ENCODE results near the gene OXCT2. TPM values are rescaled to one million over a fixed set of nuclear protein-coding genes. Genes with fewer than 3 reads are reported as not detected.

OXCT2 gene
- polyA plus RNA-seq, 1 donor (not counting 4 experiments of a cell fraction or from before 2014, with no cell fraction given), result not detected

DNA sequence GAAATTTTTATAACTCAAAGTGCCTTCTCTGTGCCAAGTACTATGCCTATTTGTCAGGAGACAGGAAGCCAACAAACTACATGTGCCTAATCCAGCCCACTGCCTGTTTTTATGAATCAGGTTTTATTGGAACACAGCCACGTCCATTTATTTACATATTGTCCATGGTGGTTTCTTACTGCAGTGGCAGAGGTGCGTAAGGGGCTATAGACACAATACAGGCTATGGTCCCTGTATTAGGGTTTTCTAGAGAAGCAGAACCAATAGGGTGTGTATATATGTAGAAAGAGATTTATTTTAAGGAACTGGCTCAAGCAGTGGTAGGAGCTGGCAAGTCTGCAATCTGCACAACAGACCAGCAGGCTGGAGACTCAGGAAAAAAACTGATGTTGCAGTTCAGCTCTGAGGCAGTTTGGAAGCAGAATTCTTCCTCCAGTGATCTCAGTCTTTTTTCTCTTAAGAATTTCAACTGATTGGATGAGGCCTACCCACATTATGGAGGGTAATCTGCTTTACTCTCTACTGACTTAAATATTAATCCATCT, 17.1 kb downstream of the OXCT2 start:
- DNase-seq (ENCODE audit: low read depth, low spot score) (no peak), FAIRE-seq (no peak)
- Histone ChIP-seq H3K9me3 (ENCODE audit: control insufficient read depth, low read depth, low read length) (no peaks in the 10 kb centered on the region), H3K9me1 (ENCODE audit: control insufficient read depth, extremely low read depth, insufficient read depth, low read length) (no peaks in the 10 kb centered on the region), H3K4me1 (ENCODE audit: control insufficient read depth, extremely low read depth, insufficient read depth, low read length) (no peaks in the 10 kb centered on the region), H3K4me3 (ENCODE audit: control insufficient read depth in 2 of 3, extremely low read depth in 1 of 3, insufficient read depth in 2 of 3, low read depth in 1 of 3, low read length in 3 of 3) (no peak overlapping the region), H3K9ac (ENCODE audit: control insufficient read depth, extremely low read depth, insufficient read depth, low read length) (no peak overlapping the region), H2AFZ (ENCODE audit: control insufficient read depth, low read length) (no peak overlapping the region), H3K27me3 (ENCODE audit: control insufficient read depth, extremely low read depth, insufficient read depth, low read length) (no peaks in the 10 kb centered on the region), H4K20me1 (ENCODE audit: control insufficient read depth, extremely low read depth, insufficient read depth, low read length) (no peaks in the 10 kb centered on the region), H3K36me3 (ENCODE audit: control insufficient read depth in 2 of 2, extremely low read depth in 1 of 2, insufficient read depth in 2 of 2, low read length in 2 of 2) (peaks cover 25 to 36% of the 10 kb centered on the region in 2 experiments), H3K79me2 (ENCODE audit: control insufficient read depth, insufficient read depth, low read length) (no peaks in the 10 kb centered on the region), H3K27ac (ENCODE audit: control insufficient read depth, insufficient read depth, low read length) (no peak overlapping the region), H3K4me2 (ENCODE audit: control insufficient read depth, extremely low read depth, insufficient read depth, low read depth, low read length) (no peak overlapping the region)
- dilution Hi-C loops (cut with MboI; ENCODE audit: extremely low pct_ligation_motif_present, low sequenced_read_pairs), result no loop called here
- no peak for TF ChIP-seq EZH2 (IDR thresholded peaks at IDR 0.05; ENCODE audit: low read length)
- TF ChIP-seq, protein P1, sequence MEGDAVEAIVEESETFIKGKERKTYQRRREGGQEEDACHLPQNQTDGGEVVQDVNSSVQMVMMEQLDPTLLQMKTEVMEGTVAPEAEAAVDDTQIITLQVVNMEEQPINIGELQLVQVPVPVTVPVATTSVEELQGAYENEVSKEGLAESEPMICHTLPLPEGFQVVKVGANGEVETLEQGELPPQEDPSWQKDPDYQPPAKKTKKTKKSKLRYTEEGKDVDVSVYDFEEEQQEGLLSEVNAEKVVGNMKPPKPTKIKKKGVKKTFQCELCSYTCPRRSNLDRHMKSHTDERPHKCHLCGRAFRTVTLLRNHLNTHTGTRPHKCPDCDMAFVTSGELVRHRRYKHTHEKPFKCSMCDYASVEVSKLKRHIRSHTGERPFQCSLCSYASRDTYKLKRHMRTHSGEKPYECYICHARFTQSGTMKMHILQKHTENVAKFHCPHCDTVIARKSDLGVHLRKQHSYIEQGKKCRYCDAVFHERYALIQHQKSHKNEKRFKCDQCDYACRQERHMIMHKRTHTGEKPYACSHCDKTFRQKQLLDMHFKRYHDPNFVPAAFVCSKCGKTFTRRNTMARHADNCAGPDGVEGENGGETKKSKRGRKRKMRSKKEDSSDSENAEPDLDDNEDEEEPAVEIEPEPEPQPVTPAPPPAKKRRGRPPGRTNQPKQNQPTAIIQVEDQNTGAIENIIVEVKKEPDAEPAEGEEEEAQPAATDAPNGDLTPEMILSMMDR (optimal IDR thresholded peaks at IDR 0.05 in 1 of 3, IDR thresholded peaks at IDR 0.05 in 1 of 3, conservative IDR thresholded peaks at IDR 0.05 in 1 of 3; ENCODE audit: extremely low read depth in 1 of 3, insufficient read depth in 2 of 3, low read length in 3 of 3), result no peak

DNA sequence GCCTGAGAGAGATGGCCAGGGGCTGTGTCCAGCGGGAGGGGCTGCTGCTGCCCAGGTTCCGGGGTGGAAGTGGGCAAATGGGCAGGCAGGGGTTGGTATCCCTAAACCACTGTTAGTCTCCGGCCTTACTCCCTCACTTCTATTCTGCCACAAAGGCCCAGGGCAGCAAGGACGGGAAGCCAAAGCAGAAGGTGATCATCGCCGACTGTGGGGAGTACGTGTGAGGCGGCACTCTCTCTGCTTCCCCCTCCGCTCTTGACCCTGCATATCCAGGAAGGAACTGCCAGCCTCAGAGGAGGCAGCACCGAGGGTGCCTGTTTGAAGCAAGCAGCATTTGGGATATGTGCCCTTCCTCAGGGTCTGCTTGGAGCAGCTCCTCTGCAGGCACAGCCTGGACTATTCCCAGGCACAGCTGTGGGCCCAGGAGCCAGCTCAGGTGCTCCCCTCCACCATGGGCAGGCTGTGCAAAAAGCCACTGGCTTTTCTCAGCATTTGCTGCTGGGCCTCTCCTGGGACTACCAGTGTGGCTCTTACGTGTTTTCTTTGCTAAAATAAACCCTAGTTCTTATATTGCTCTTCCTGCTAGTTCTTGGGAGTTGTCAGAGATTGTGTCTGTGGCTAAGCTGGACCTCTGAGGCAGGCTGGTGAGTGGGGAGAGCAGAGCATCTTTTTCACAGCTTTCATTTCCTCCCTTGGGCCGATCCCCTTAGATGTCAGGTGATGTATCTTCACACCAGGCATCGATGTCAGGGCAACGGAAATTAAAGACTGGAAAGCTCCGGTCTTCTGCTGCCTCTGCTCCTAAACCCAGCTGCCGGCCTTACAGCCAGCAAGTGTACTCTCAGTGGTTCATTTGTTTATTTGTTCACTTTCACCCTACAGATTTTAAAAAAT, 17.8 kb downstream of the OXCT2 start:
- dilution Hi-C loops (cut with MboI; ENCODE audit: extremely low pct_ligation_motif_present, low sequenced_read_pairs), result no loop called here
- Histone ChIP-seq H3K4me3 (ENCODE audit: control insufficient read depth in 2 of 3, extremely low read depth in 1 of 3, insufficient read depth in 2 of 3, low read depth in 1 of 3, low read length in 3 of 3) (no peak overlapping the region), H3K4me2 (ENCODE audit: control insufficient read depth, extremely low read depth, insufficient read depth, low read depth, low read length) (no peak overlapping the region), H3K4me1 (ENCODE audit: control insufficient read depth, extremely low read depth, insufficient read depth, low read length) (no peaks in the 10 kb centered on the region), H3K79me2 (ENCODE audit: control insufficient read depth, insufficient read depth, low read length) (no peaks in the 10 kb centered on the region), H2AFZ (ENCODE audit: control insufficient read depth, low read length) (no peak overlapping the region), H3K27ac (ENCODE audit: control insufficient read depth, insufficient read depth, low read length) (no peak overlapping the region), H3K9me1 (ENCODE audit: control insufficient read depth, extremely low read depth, insufficient read depth, low read length) (no peaks in the 10 kb centered on the region), H3K9me3 (ENCODE audit: control insufficient read depth, low read depth, low read length) (no peaks in the 10 kb centered on the region), H3K27me3 (ENCODE audit: control insufficient read depth, extremely low read depth, insufficient read depth, low read length) (no peaks in the 10 kb centered on the region), H4K20me1 (ENCODE audit: control insufficient read depth, extremely low read depth, insufficient read depth, low read length) (no peaks in the 10 kb centered on the region), H3K36me3 (ENCODE audit: control insufficient read depth in 2 of 2, extremely low read depth in 1 of 2, insufficient read depth in 2 of 2, low read length in 2 of 2) (peaks cover 28 to 39% of the 10 kb centered on the region in 2 experiments), H3K9ac (ENCODE audit: control insufficient read depth, extremely low read depth, insufficient read depth, low read length) (no peak overlapping the region)
- FAIRE-seq, result no peak
- no peak for DNase-seq (ENCODE audit: low read depth, low spot score)
- TF ChIP-seq EZH2 (IDR thresholded peaks at IDR 0.05; ENCODE audit: low read length), result no peak
- TF ChIP-seq, protein P1 (optimal IDR thresholded peaks at IDR 0.05 in 1 of 3, IDR thresholded peaks at IDR 0.05 in 1 of 3, conservative IDR thresholded peaks at IDR 0.05 in 1 of 3; ENCODE audit: extremely low read depth in 1 of 3, insufficient read depth in 2 of 3, low read length in 3 of 3), result no peak

Measured in keratinocyte (primary cell).